ENCODE data around the gene PACRG. TPM values are rescaled to one million over a fixed set of nuclear protein-coding genes. Genes with fewer than 3 reads are reported as not detected.

Gene PACRG
- total and polyA plus RNA-seq, 2 of the 13 experiments (the other 11 are each of a cell fraction or from before 2014, with no cell fraction given) = 0.13 TPM; not detected in 1

DNA sequence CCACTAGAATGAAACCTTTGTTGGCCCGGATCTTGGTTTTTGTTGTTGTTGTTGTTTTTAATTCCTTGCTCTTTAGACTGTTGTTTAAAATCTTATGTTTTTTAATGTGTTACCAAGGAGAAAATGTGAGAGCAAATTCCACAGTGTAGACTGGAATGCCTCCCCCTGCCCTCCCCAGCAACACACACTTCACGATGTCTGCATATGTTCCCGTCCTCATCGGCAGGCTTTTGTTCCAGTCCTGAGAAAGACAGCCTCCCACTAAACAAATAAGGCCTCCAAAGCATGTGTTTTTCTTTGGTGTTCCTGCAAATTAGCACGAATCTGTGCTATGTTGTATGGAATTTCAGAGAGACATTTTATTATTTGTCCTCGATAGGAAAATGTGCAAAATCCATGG lies 423.4 kb downstream of the PACRG start (continued):
- TF ChIP-seq, protein P1, sequence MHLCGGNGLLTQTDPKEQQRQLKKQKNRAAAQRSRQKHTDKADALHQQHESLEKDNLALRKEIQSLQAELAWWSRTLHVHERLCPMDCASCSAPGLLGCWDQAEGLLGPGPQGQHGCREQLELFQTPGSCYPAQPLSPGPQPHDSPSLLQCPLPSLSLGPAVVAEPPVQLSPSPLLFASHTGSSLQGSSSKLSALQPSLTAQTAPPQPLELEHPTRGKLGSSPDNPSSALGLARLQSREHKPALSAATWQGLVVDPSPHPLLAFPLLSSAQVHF (CRISPR knock-in tag; IDR thresholded peaks at IDR 0.05) = no peak
- TF ChIP-seq, protein P2, sequence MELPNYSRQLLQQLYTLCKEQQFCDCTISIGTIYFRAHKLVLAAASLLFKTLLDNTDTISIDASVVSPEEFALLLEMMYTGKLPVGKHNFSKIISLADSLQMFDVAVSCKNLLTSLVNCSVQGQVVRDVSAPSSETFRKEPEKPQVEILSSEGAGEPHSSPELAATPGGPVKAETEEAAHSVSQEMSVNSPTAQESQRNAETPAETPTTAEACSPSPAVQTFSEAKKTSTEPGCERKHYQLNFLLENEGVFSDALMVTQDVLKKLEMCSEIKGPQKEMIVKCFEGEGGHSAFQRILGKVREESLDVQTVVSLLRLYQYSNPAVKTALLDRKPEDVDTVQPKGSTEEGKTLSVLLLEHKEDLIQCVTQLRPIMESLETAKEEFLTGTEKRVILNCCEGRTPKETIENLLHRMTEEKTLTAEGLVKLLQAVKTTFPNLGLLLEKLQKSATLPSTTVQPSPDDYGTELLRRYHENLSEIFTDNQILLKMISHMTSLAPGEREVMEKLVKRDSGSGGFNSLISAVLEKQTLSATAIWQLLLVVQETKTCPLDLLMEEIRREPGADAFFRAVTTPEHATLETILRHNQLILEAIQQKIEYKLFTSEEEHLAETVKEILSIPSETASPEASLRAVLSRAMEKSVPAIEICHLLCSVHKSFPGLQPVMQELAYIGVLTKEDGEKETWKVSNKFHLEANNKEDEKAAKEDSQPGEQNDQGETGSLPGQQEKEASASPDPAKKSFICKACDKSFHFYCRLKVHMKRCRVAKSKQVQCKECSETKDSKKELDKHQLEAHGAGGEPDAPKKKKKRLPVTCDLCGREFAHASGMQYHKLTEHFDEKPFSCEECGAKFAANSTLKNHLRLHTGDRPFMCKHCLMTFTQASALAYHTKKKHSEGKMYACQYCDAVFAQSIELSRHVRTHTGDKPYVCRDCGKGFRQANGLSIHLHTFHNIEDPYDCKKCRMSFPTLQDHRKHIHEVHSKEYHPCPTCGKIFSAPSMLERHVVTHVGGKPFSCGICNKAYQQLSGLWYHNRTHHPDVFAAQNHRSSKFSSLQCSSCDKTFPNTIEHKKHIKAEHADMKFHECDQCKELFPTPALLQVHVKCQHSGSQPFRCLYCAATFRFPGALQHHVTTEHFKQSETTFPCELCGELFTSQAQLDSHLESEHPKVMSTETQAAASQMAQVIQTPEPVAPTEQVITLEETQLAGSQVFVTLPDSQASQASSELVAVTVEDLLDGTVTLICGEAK (IDR thresholded peaks at IDR 0.05) = no peak
- TF ChIP-seq, protein P2 (CRISPR knock-in tag; IDR thresholded peaks at IDR 0.05) = no peak
- TF ChIP-seq HNRNPL (IDR thresholded peaks at IDR 0.05; ENCODE audit: low read depth, low read length) (no peak), HOXA7 (CRISPR knock-in tag; IDR thresholded peaks at IDR 0.05) (no peak), ZNF451 (CRISPR knock-in tag; IDR thresholded peaks at IDR 0.05) (no peak), MLLT10 (CRISPR knock-in tag; IDR thresholded peaks at IDR 0.05) (no peak), ZNF83 (CRISPR knock-in tag; IDR thresholded peaks at IDR 0.05; ENCODE audit: borderline replicate concordance) (no peak), JDP2 (CRISPR knock-in tag; IDR thresholded peaks at IDR 0.05; ENCODE audit: borderline replicate concordance) (no peak), ZNF589 (CRISPR knock-in tag; conservative IDR thresholded peaks at IDR 0.05) (no peak), MED13 (CRISPR knock-in tag; IDR thresholded peaks at IDR 0.05) (no peak), ZMYM4 (CRISPR knock-in tag; IDR thresholded peaks at IDR 0.05) (no peak)
- TF ChIP-seq, protein P3, sequence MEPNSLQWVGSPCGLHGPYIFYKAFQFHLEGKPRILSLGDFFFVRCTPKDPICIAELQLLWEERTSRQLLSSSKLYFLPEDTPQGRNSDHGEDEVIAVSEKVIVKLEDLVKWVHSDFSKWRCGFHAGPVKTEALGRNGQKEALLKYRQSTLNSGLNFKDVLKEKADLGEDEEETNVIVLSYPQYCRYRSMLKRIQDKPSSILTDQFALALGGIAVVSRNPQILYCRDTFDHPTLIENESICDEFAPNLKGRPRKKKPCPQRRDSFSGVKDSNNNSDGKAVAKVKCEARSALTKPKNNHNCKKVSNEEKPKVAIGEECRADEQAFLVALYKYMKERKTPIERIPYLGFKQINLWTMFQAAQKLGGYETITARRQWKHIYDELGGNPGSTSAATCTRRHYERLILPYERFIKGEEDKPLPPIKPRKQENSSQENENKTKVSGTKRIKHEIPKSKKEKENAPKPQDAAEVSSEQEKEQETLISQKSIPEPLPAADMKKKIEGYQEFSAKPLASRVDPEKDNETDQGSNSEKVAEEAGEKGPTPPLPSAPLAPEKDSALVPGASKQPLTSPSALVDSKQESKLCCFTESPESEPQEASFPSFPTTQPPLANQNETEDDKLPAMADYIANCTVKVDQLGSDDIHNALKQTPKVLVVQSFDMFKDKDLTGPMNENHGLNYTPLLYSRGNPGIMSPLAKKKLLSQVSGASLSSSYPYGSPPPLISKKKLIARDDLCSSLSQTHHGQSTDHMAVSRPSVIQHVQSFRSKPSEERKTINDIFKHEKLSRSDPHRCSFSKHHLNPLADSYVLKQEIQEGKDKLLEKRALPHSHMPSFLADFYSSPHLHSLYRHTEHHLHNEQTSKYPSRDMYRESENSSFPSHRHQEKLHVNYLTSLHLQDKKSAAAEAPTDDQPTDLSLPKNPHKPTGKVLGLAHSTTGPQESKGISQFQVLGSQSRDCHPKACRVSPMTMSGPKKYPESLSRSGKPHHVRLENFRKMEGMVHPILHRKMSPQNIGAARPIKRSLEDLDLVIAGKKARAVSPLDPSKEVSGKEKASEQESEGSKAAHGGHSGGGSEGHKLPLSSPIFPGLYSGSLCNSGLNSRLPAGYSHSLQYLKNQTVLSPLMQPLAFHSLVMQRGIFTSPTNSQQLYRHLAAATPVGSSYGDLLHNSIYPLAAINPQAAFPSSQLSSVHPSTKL (CRISPR knock-in tag; IDR thresholded peaks at IDR 0.05) = no peak
